Stimulated activated CD4-positive, alpha-beta T cell treated with anti-CD3 and anti-CD28 coated beads, Interleukin-12 subunit alpha, Interleukin-12 subunit beta, amount 100 ng/mL, for 48 hours (primary cell): ENCODE results near the gene ACVR2B.
"Not testable (repeated sequence)": the region's sequence is repeated elsewhere in the genome, so short reads cannot be mapped to it uniquely, and the experiment has no call there.

Experiments
- DNase-seq, 3 donors: peaks; one replicate each; pipeline ENCODE4 v3.0.0-alpha.2; 2020; ENCODE audit warnings: low read depth in 2 of 3, low spot score in 1 of 3

Gene ACVR2B

GRCh38 chr3:38453075-38453912 lies at the start of gene ACVR2B:
Gene ACVR2B (plus strand): TSS chr3:38453890. CDS start chr3:38454323, 433 bp downstream.
- peak; percentile 38 to 66 (median 66) for DNase-seq

DNA sequence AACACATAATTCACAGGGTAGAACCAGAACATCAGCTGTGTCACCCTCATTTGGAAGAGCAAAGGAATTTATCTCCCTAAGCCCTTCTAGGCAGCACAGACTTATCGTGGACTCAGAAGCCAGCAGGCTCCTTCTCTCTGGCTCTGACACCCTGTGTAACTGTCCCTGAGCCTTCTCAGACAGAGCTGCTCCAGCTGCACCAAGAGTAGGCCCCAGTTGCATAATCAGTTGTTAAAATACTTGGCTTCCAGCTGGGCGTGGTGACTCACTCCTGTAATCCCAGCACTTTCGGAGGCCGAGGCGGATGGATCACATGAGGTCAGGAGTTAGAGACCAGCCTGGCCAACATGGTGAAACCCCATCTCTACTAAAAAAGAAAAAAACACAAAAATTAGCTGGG lies 49.4 kb upstream of the ACVR2B start:
- no peak for DNase-seq

- DNase-seq: no peak
Measured at GRCh38 chr3:38411591-38411990, 42.1 kb upstream of the ACVR2B start.

GRCh38 chr3:38420758-38421157 lies 32.9 kb upstream of the ACVR2B start:
- not testable (repeated sequence) for DNase-seq

GRCh38 chr3:38421679-38422336 lies 31.9 kb upstream of the ACVR2B start:
- no peak for DNase-seq

DNA sequence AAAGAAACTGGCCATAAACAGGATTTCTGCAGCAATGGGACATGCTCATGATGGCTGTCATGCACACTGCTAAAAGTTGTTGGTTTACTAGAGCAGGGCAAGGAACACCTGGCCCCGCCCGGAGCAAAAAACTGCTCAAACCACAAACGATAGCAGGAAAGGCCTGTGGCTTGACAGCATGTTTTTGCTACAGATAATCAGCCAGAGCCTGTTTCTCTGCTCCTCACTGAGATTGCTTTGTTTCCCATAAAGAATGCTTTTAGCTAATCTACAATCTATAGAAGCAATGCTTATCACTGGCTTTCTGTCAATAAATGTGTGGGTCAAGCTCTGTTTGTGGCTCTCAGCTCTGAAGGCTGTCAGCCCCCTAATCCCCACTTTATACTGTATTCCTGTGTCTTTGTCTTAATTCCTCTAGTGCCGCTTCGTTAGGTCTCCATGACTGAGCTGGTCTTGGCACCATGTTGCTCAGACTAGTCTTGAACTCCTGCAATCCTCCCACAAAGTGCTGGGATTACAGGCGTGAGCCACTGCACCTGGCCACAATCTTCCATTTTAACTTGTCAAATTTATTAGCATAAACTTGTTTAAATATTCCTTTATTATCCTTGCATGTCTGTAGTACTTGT lies 26.8 kb upstream of the ACVR2B start:
- DNase-seq: not testable (repeated sequence)

DNA sequence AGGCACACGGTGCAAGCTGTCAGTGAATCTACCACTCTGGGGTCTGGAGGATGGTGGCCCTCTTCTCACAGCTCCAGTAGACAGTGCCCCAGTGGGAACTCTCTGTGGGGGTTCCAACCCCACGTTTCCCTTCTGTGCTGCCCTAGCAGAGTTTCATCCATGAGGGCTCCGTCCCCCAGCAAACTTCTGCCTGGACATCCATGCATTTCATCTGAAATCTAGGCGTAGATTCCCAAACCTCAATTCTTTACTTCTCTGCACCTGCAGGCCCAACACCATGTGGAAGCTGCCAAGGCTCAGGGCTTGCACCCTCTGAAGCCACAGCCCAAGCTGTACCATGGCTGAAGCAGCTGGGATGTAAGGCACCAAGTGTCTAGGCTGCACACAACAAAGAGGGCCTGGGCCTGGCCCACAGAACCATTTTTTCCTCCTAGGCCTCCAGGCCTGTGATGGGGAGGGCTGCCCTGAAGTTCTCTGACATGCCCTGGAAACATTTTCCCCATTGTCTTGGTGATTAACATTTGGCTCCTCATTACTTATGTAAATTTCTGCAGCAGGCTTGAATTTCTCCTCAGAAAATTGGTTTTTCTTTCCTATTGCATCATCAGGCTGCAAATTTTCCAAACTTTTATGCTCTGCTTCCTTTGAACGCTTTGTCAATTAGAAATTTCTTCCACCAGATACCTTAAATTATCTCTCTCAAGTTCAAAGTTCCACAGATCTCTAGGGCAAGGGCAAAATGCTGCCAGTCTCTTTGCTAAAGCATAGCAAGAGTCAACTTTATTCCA lies 20.6 kb upstream of the ACVR2B start:
- DNase-seq: not testable (repeated sequence)

- DNase-seq: not testable (repeated sequence)
Measured at GRCh38 chr3:38433661-38434060, 20.0 kb upstream of the ACVR2B start.

DNA sequence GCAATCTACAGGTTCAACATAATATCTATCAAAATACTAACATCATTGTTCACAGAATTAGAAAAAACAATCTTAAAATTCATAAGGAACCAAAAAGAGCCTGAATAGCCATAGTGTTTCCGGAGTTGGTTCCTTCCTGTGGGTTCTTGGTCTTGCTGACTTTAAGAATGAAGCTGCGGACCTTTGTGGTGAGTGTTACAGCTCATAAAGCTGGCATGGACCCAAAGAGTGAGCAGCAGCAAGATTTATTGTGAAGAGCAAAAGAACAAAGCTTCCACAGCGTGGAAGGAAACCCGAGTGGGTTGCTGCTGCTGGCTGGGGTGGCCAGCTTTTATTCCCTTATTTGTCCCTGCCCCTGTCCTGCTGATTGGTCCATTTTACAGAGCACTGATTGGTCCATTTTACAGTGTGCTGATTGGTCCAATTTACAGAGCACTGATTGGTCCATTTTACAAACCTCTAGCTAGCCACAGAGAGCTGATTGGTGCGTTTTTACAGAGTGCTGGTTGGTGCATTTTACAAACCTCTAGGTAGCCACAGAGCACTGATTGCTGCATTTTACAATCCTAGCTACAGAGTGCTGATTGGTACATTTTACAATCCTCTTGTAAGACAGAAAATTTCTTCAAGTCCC lies 15.1 kb upstream of the ACVR2B start:
- not testable (repeated sequence) for DNase-seq

GRCh38 chr3:38443205-38443604 lies 10.5 kb upstream of the ACVR2B start:
- DNase-seq: not testable (repeated sequence)

- no peak for DNase-seq
Measured at GRCh38 chr3:38446085-38446686, 7.5 kb upstream of the ACVR2B start.

GRCh38 chr3:38446812-38447211 lies 6.9 kb upstream of the ACVR2B start:
- no peak for DNase-seq

DNA sequence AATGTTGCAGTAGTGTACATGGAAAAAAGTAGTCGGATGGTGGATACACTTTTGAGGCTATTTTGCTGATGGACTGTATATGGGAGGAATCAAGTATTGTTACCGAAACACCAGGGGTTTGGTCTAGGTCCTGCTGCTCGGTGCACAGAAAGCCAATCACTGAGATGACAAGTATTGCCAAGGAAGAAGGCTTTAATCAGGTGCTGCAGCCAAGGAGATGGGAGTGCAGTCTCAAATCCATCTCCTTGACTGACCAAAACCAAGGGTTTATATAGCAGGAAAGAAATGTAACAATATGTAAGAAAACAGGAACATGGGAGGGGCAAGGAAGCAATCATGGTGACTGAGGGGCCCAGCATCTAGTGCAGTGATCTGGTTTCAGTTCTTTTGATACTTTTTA lies 2.8 kb upstream of the ACVR2B start:
- no peak for DNase-seq

DNA sequence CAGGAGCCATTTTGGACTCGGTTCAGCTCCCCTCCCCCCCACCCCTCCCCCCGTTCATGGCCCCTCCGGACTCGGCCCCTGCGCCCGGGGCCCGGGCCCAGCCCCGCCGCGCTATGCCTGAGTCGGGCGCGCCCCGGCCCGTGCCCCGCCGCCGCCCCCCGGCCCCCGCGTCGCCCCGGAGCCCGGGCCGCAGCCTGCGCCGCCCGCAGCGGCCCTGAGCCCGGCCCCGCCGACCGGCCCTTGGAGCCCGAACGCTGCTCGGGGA lies 155 bp downstream of the ACVR2B start:
- DNase-seq: no peak

DNA sequence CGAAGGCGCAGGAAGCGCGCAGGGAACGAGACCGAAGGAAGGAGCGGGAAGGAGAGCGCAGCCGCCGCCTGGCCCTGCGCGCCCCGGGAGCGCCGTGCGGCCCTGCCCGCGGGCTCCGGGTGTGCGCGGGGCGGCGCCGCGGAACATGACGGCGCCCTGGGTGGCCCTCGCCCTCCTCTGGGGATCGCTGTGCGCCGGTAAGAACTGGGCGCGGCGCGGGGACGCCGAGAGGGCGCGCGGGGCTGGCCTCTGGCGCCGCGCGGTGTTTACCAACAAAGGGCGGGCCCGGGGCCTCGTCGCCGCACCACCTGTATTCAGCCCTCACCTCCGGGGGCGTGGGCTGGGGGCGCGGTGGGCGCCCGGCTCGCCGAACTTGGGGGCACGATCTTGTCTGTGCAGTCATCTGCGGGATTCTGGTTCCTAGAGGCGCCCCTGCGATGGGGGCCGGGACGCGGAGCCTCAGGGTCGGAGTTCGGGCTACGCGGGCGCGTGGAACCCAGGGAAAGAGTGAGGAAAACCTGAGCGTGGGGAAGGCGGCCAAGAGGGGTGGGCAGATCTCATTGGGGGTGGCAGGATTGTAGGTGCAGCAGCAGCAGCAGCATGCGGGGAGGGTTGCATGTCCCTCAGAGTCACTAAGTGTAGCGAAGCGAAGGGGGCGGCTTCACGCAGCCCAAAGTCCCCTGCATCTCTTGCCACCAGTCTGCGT lies 641 bp downstream of the ACVR2B start:
- peak in 1 of 3 donors; percentile 18 for DNase-seq

GRCh38 chr3:38454884-38455638 lies 1.4 kb downstream of the ACVR2B start:
- peak in 1 of 3 donors; percentile 27 for DNase-seq

DNA sequence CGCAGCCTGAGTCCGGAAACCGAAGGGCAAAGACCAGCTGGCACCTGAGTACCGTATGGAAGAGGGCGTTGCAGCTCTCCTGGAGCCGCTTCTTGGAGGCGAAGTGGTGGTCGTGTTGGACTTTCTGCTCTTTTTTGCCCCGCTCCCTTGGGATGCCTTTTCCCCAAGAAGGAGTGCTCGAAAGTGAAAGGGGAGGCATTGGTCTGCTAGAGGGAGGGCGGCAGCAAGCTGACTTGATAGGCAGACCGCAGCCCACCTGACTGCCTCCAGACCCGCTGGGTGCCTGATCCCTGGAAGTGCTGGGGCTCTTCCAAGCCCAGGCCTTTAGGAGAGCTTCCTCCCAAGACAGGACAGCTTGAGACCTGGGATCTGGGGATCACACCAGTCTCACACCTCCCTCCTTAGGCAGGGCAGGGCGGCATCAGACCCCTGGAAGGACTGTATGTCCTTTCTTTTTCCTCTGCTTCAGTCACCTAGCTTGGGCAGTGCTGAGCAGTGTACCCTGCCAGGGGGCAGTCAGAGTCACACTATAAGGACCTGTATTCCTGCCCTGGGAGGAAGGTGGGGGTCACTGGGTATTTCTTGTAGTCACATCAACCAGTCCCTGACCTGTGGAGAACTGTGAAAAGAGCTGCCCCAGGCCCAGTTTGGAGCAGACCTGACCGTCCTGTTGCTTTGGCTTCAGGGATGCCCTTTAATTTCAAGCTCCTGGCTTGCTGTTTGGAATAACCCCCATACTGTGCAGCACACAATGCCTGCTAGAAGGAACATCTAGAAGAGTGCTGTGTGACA lies 2.1 kb downstream of the ACVR2B start:
- no peak for DNase-seq
